ENCODE results near the gene ASAP3.
A peak's percentile ranks its signal among the peaks of the same experiment; 100 is the strongest.

The ASAP3 gene

GRCh38 chr1:23420778-23421177 is 63.2 kb downstream of the ASAP3 start:
- Histone ChIP-seq H3K9me3 (ENCODE audit: control insufficient read depth in 5 of 5, low read length in 5 of 5) (no peaks in the 10 kb centered on the region), H3K4me3 (ENCODE audit: low read depth in 1 of 5, low read length in 5 of 5) (no peak overlapping the region), H3K36me3 (ENCODE audit: control insufficient read depth in 5 of 5, insufficient read depth in 5 of 5, low read length in 5 of 5) (peaks cover 0 to 9% (median 5%) of the 10 kb centered on the region in 5 donors), H3K4me1 (ENCODE audit: control insufficient read depth in 5 of 5, insufficient read depth in 5 of 5, low read length in 5 of 5) (peaks cover 10 to 40% (median 34%) of the 10 kb centered on the region in 5 donors), H3K9ac (ENCODE audit: low read length in 5 of 5) (no peak overlapping the region), H3K27me3 (ENCODE audit: control insufficient read depth in 5 of 5, insufficient read depth in 4 of 5, low read length in 5 of 5) (no peaks in the 10 kb centered on the region), H3K27ac (ENCODE audit: low read depth, low read length) (no peak overlapping the region)

- H3K27me3 ChIP-seq (ENCODE audit: control insufficient read depth in 5 of 5, insufficient read depth in 4 of 5, low read length in 5 of 5), result no peaks in the 10 kb centered on the region
- H3K4me1 ChIP-seq (ENCODE audit: control insufficient read depth in 5 of 5, insufficient read depth in 5 of 5, low read length in 5 of 5), result peaks cover 10 to 30% (median 24%) of the 10 kb centered on the region in 5 donors
- H3K9ac ChIP-seq (ENCODE audit: low read length in 5 of 5), result no peak overlapping the region
- no peak overlapping the region for H3K27ac ChIP-seq (ENCODE audit: low read depth, low read length)
- no peak overlapping the region for H3K4me3 ChIP-seq (ENCODE audit: low read depth in 1 of 5, low read length in 5 of 5)
- no peaks in the 10 kb centered on the region for H3K9me3 ChIP-seq (ENCODE audit: control insufficient read depth in 5 of 5, low read length in 5 of 5)
- H3K36me3 ChIP-seq (ENCODE audit: control insufficient read depth in 5 of 5, insufficient read depth in 5 of 5, low read length in 5 of 5), result peaks cover 0 to 15% (median 6%) of the 10 kb centered on the region in 5 donors
Observed at GRCh38 chr1:23419180-23419579, 64.8 kb downstream of the ASAP3 start.

GRCh38 chr1:23417570-23417969 is 66.4 kb downstream of the ASAP3 start:
- Histone ChIP-seq H3K4me1 (ENCODE audit: control insufficient read depth in 5 of 5, insufficient read depth in 5 of 5, low read length in 5 of 5) (peaks cover 7 to 16% (median 10%) of the 10 kb centered on the region in 5 donors), H3K9me3 (ENCODE audit: control insufficient read depth in 5 of 5, low read length in 5 of 5) (no peaks in the 10 kb centered on the region), H3K27ac (ENCODE audit: low read depth, low read length) (no peak overlapping the region), H3K27me3 (ENCODE audit: control insufficient read depth in 5 of 5, insufficient read depth in 4 of 5, low read length in 5 of 5) (no peaks in the 10 kb centered on the region), H3K36me3 (ENCODE audit: control insufficient read depth in 5 of 5, insufficient read depth in 5 of 5, low read length in 5 of 5) (peaks cover 0 to 15% (median 6%) of the 10 kb centered on the region in 5 donors), H3K9ac (ENCODE audit: low read length in 5 of 5) (no peak overlapping the region), H3K4me3 (ENCODE audit: low read depth in 1 of 5, low read length in 5 of 5) (no peak overlapping the region)

GRCh38 chr1:23416964-23417363 is 67.0 kb downstream of the ASAP3 start:
- Histone ChIP-seq H3K36me3 (ENCODE audit: control insufficient read depth in 5 of 5, insufficient read depth in 5 of 5, low read length in 5 of 5) (peaks cover 0 to 15% (median 6%) of the 10 kb centered on the region in 5 donors), H3K4me1 (ENCODE audit: control insufficient read depth in 5 of 5, insufficient read depth in 5 of 5, low read length in 5 of 5) (peaks cover 2 to 10% (median 4%) of the 10 kb centered on the region in 5 donors), H3K9me3 (ENCODE audit: control insufficient read depth in 5 of 5, low read length in 5 of 5) (no peaks in the 10 kb centered on the region), H3K4me3 (ENCODE audit: low read depth in 1 of 5, low read length in 5 of 5) (no peak overlapping the region), H3K27me3 (ENCODE audit: control insufficient read depth in 5 of 5, insufficient read depth in 4 of 5, low read length in 5 of 5) (no peaks in the 10 kb centered on the region), H3K27ac (ENCODE audit: low read depth, low read length) (no peak overlapping the region), H3K9ac (ENCODE audit: low read length in 5 of 5) (no peak overlapping the region)

GRCh38 chr1:23408797-23409290 is 75.1 kb downstream of the ASAP3 start:
- Histone ChIP-seq H3K9ac (ENCODE audit: low read length in 5 of 5) (no peak overlapping the region), H3K27ac (ENCODE audit: low read depth, low read length) (no peak overlapping the region), H3K27me3 (ENCODE audit: control insufficient read depth in 5 of 5, insufficient read depth in 4 of 5, low read length in 5 of 5) (no peaks in the 10 kb centered on the region), H3K36me3 (ENCODE audit: control insufficient read depth in 5 of 5, insufficient read depth in 5 of 5, low read length in 5 of 5) (peaks cover 2 to 9% (median 3%) of the 10 kb centered on the region in 5 donors), H3K4me1 (ENCODE audit: control insufficient read depth in 5 of 5, insufficient read depth in 5 of 5, low read length in 5 of 5) (peaks cover 4 to 15% (median 6%) of the 10 kb centered on the region in 5 donors), H3K4me3 (ENCODE audit: low read depth in 1 of 5, low read length in 5 of 5) (no peak overlapping the region), H3K9me3 (ENCODE audit: control insufficient read depth in 5 of 5, low read length in 5 of 5) (no peaks in the 10 kb centered on the region)

GRCh38 chr1:23407016-23407630 is 76.9 kb downstream of the ASAP3 start:
- no peaks in the 10 kb centered on the region for H3K9me3 ChIP-seq (ENCODE audit: control insufficient read depth in 5 of 5, low read length in 5 of 5)
- no peaks in the 10 kb centered on the region for H3K27me3 ChIP-seq (ENCODE audit: control insufficient read depth in 5 of 5, insufficient read depth in 4 of 5, low read length in 5 of 5)
- no peak overlapping the region for H3K27ac ChIP-seq (ENCODE audit: low read depth, low read length)
- H3K4me1 ChIP-seq (ENCODE audit: control insufficient read depth in 5 of 5, insufficient read depth in 5 of 5, low read length in 5 of 5), result peaks cover 7 to 30% (median 20%) of the 10 kb centered on the region in 5 donors
- H3K4me3 ChIP-seq (ENCODE audit: low read depth in 1 of 5, low read length in 5 of 5), result no peak overlapping the region
- peaks cover 2 to 9% (median 3%) of the 10 kb centered on the region in 5 donors for H3K36me3 ChIP-seq (ENCODE audit: control insufficient read depth in 5 of 5, insufficient read depth in 5 of 5, low read length in 5 of 5)
- H3K9ac ChIP-seq (ENCODE audit: low read length in 5 of 5), result no peak overlapping the region

GRCh38 chr1:23405946-23406345 is 78.0 kb downstream of the ASAP3 start:
- Histone ChIP-seq H3K36me3 (ENCODE audit: control insufficient read depth in 5 of 5, insufficient read depth in 5 of 5, low read length in 5 of 5) (peaks cover 2 to 9% (median 3%) of the 10 kb centered on the region in 5 donors), H3K27me3 (ENCODE audit: control insufficient read depth in 5 of 5, insufficient read depth in 4 of 5, low read length in 5 of 5) (no peaks in the 10 kb centered on the region), H3K4me1 (ENCODE audit: control insufficient read depth in 5 of 5, insufficient read depth in 5 of 5, low read length in 5 of 5) (peaks cover 7 to 37% (median 21%) of the 10 kb centered on the region in 5 donors), H3K27ac (ENCODE audit: low read depth, low read length) (no peak overlapping the region), H3K4me3 (ENCODE audit: low read depth in 1 of 5, low read length in 5 of 5) (no peak overlapping the region), H3K9me3 (ENCODE audit: control insufficient read depth in 5 of 5, low read length in 5 of 5) (no peaks in the 10 kb centered on the region), H3K9ac (ENCODE audit: low read length in 5 of 5) (no peak overlapping the region)

GRCh38 chr1:23403735-23404486 is 80.1 kb downstream of the ASAP3 start:
- Histone ChIP-seq H3K9ac (ENCODE audit: low read length in 5 of 5) (peak overlapping the region in 1 of 5 donors; percentile 6), H3K4me3 (ENCODE audit: low read depth in 1 of 5, low read length in 5 of 5) (peak overlapping the region in 2 of 5 donors; percentile 6 to 20), H3K36me3 (ENCODE audit: control insufficient read depth in 5 of 5, insufficient read depth in 5 of 5, low read length in 5 of 5) (peaks cover 2 to 9% (median 3%) of the 10 kb centered on the region in 5 donors), H3K4me1 (ENCODE audit: control insufficient read depth in 5 of 5, insufficient read depth in 5 of 5, low read length in 5 of 5) (peaks cover 7 to 42% (median 28%) of the 10 kb centered on the region in 5 donors), H3K9me3 (ENCODE audit: control insufficient read depth in 5 of 5, low read length in 5 of 5) (no peaks in the 10 kb centered on the region), H3K27me3 (ENCODE audit: control insufficient read depth in 5 of 5, insufficient read depth in 4 of 5, low read length in 5 of 5) (no peaks in the 10 kb centered on the region), H3K27ac (ENCODE audit: low read depth, low read length) (peak overlapping the region; percentile 42)

- Histone ChIP-seq H3K9me3 (ENCODE audit: control insufficient read depth in 5 of 5, low read length in 5 of 5) (no peaks in the 10 kb centered on the region), H3K4me3 (ENCODE audit: low read depth in 1 of 5, low read length in 5 of 5) (no peak overlapping the region), H3K36me3 (ENCODE audit: control insufficient read depth in 5 of 5, insufficient read depth in 5 of 5, low read length in 5 of 5) (peaks cover 0 to 4% (median 2%) of the 10 kb centered on the region in 5 donors), H3K27me3 (ENCODE audit: control insufficient read depth in 5 of 5, insufficient read depth in 4 of 5, low read length in 5 of 5) (no peaks in the 10 kb centered on the region), H3K9ac (ENCODE audit: low read length in 5 of 5) (no peak overlapping the region), H3K4me1 (ENCODE audit: control insufficient read depth in 5 of 5, insufficient read depth in 5 of 5, low read length in 5 of 5) (peaks cover 6 to 36% (median 28%) of the 10 kb centered on the region in 5 donors), H3K27ac (ENCODE audit: low read depth, low read length) (peak overlapping the region; percentile 42)
Observed at GRCh38 chr1:23403355-23403734, 80.6 kb downstream of the ASAP3 start.

- Histone ChIP-seq H3K9me3 (ENCODE audit: control insufficient read depth in 5 of 5, low read length in 5 of 5) (no peaks in the 10 kb centered on the region), H3K27ac (ENCODE audit: low read depth, low read length) (peak overlapping the region; percentile 42)
Observed at GRCh38 chr1:23403038-23403336, 81.0 kb downstream of the ASAP3 start.

More at GRCh38 chr1:23403038-23403336, 81.0 kb downstream of the ASAP3 start:
- Histone ChIP-seq H3K4me3 (ENCODE audit: low read depth in 1 of 5, low read length in 5 of 5) (no peak overlapping the region), H3K9ac (ENCODE audit: low read length in 5 of 5) (no peak overlapping the region), H3K27me3 (ENCODE audit: control insufficient read depth in 5 of 5, insufficient read depth in 4 of 5, low read length in 5 of 5) (no peaks in the 10 kb centered on the region), H3K36me3 (ENCODE audit: control insufficient read depth in 5 of 5, insufficient read depth in 5 of 5, low read length in 5 of 5) (peaks cover 0 to 4% (median 0%) of the 10 kb centered on the region in 5 donors), H3K4me1 (ENCODE audit: control insufficient read depth in 5 of 5, insufficient read depth in 5 of 5, low read length in 5 of 5) (peaks cover 6 to 36% (median 28%) of the 10 kb centered on the region in 5 donors)

Measured in subcutaneous abdominal adipose tissue (tissue), 5 donors.